Heart left ventricle (tissue), 13 donors: ENCODE results near the gene CERS3.

ENCODE experiments used
- CTCF ChIP-seq, 12 donors: fragments of 200-600 bp; sonication (generic) in 4 of 12; IDR thresholded peaks; one replicate each; pipeline versions ENCODE4 v1.5.0 to v1.8.0; 2018 to 2022; ENCODE audit warnings: antibody characterized with exemption in 12 of 12, mild to moderate bottlenecking in 5 of 12
- POLR2A ChIP-seq, 2 donors: fragments of 450-650 bp; IDR thresholded peaks; one replicate each; pipeline ENCODE4 v1.6.1; 2017; ENCODE audit warnings: antibody characterized with exemption in 2 of 2, mild to moderate bottlenecking in 2 of 2, moderate library complexity in 2 of 2
- donor health status: ischemic (EF 13 %, LVEDD 7.1; RV severe dilation, severe dysfunction).
- donor health status: DM: no; HTN: yes; CAD: no.
- donor health status: DM: no; HTN: no; CAD: no.
- donor health status: ischemic (EF 25% LVEDD 6.9; RV normal size, moderate dysfunction).
- donor health status: ischemic (EF 25% LVEDD 5.7; RV mildly dilated, moderate dysfunction).
- donor health status: ischemic (EF 35%, LVEDD 5.7; RV mildly dilated, moderate dysfunction).
- donor health status: nonischemic (EF 11% LVEDD 7.7; RV severe dilation, severe dysfunction).
- donor health status: DM: yes; HTN: yes; CAD: no.
- donor health status: PGD.
- donor health status: ischemic (EF 29% LVEDD 5.4; RV normal size, mild dysfunction).
- donor health status: nonischemic (EF 23%, LVEDD 6.1; RV moderate dilation, normal function).

GRCh38 chr15:100565591-100565990, 36.8 kb upstream of the CERS3 start:
- no peak for TF ChIP-seq CTCF (IDR thresholded peaks at IDR 0.05)
- TF ChIP-seq POLR2A (IDR thresholded peaks at IDR 0.05): no peak
